ENCODE results near the gene GABRG3.

GRCh38 chr15:27036210-27036609, 65.2 kb downstream of the GABRG3 start:
- TF ChIP-seq EZH2phosphoT487 (IDR thresholded peaks at IDR 0.05; ENCODE audit: unreplicated experiment), result no peak
- TF ChIP-seq CTCF (conservative IDR thresholded peaks at IDR 0.05; ENCODE audit: low read depth in 2 of 2), result no peak

All from GM23338 (cell line).